Caco-2 (cell line): Measurements from ENCODE around the gene FGFRL1. TPM values are rescaled to one million over a fixed set of nuclear protein-coding genes. Genes with fewer than 3 reads are reported as not detected.
A peak's percentile ranks its signal among the peaks of the same experiment; 100 is the strongest.

ENCODE experiments used
- BruUV-seq: library from RNA; stranded (reverse); fragments of 400-500 nt; replicated peaks from 2 replicates; lab custom pipeline; 2021; lab: Mats Ljungman, UMichigan
- CTCF ChIA-PET: fragments of 300-600 bp; sonication (Branson Sonifier 250); formaldehyde crosslinking; loops from one replicate; lab custom pipeline; 2022; ENCODE audit warnings: antibody characterized with exemption; lab: Charles Lee
- POLR2A ChIA-PET: fragments of 300-600 bp; sonication (Branson Sonifier 250); formaldehyde crosslinking; loops from one replicate; lab custom pipeline; 2022; ENCODE audit warnings: antibody characterized with exemption; lab: Charles Lee
- DNase-seq, 2 experiments: peaks; one replicate each; pipeline versions ENCODE4 v3.0.0 to v3.0.0-alpha.2; 2020 to 2022
- H3K27me3 ChIP-seq: replicated peaks from 2 replicates; pipeline ENCODE4 v1.6.0; 2011; ENCODE audit warnings: low read length; ENCODE audit not compliant: control insufficient read depth, insufficient read depth
- H3K36me3 ChIP-seq: 2 replicates; pipeline ENCODE4 v1.5.1; 2011; ENCODE audit warnings: low read length; ENCODE audit not compliant: control insufficient read depth, insufficient read depth
- H3K4me1 ChIP-seq: fragments of 250-450 bp; sonication (Bioruptor Pico); 2 replicates; pipeline ENCODE4 v1.5.1; 2020; ENCODE audit warnings: mild to moderate bottlenecking
- H3K4me3 ChIP-seq: 2 replicates; pipeline ENCODE4 v1.5.1; 2011; ENCODE audit warnings: low read depth, mild to moderate bottlenecking, control low read depth, low read length
- H3K9me3 ChIP-seq: fragments of 250-450 bp; sonication (Bioruptor Pico); 2 replicates; pipeline ENCODE4 v1.5.1; 2020; ENCODE audit warnings: mild to moderate bottlenecking, moderate library complexity
- H3K27ac Mint-ChIP-seq: one replicate; pipeline ENCODE4 v1.8.0; 2022; ENCODE audit warnings: mixed read lengths; ENCODE audit not compliant: unreplicated experiment
- H3K27me3 Mint-ChIP-seq: one replicate; pipeline ENCODE4 v1.8.0; 2022; ENCODE audit warnings: mixed read lengths; ENCODE audit not compliant: insufficient read depth, unreplicated experiment
- H3K36me3 Mint-ChIP-seq: one replicate; pipeline ENCODE4 v1.8.0; 2022; ENCODE audit warnings: mild to moderate bottlenecking, mixed read lengths; ENCODE audit not compliant: insufficient read depth, unreplicated experiment
- H3K4me1 Mint-ChIP-seq: one replicate; pipeline ENCODE4 v1.8.0; 2022; ENCODE audit warnings: low read depth, mixed read lengths; ENCODE audit not compliant: unreplicated experiment
- H3K4me3 Mint-ChIP-seq: one replicate; pipeline ENCODE4 v1.8.0; 2022; ENCODE audit warnings: mild to moderate bottlenecking, moderate library complexity, mixed read lengths; ENCODE audit not compliant: unreplicated experiment
- H3K9me3 Mint-ChIP-seq: one replicate; pipeline ENCODE4 v1.8.0; 2022; ENCODE audit warnings: mixed read lengths; ENCODE audit not compliant: unreplicated experiment
- intact Hi-C: fragments of 100-400 bp; cut with micrococcal nuclease; formaldehyde crosslinking; loops from one replicate; pipeline ENCODE4 v1.10.0; 2022; ENCODE audit not compliant: unreplicated experiment
- total RNA-seq: library from RNA; stranded (reverse); gene quantifications from 2 replicates; pipeline ENCODE4 v1.2.3, GENCODE V29; 2022
- TF ChIP-seq, protein P1 (sequence below), 2 experiments: fragments of 200-600 bp in 1 of 2; IDR thresholded peaks; 1 replicate in 1 of 2; 2 replicates in 1 of 2; pipeline versions ENCODE4 v1.5.1 to v1.8.0; 2011 to 2022; ENCODE audit warnings: antibody characterized with exemption in 1 of 2, control low read depth in 1 of 2, inconsistent platforms in 1 of 2, low read depth in 1 of 2, low read length in 1 of 2, mild to moderate bottlenecking in 1 of 2, moderate library complexity in 1 of 2; ENCODE audit not compliant: insufficient read depth in 1 of 2, severe bottlenecking in 1 of 2, unreplicated experiment in 1 of 2

FGFRL1 gene
- total RNA-seq, 1 experiment from 2014 or later, result 26.0 TPM

DNA sequence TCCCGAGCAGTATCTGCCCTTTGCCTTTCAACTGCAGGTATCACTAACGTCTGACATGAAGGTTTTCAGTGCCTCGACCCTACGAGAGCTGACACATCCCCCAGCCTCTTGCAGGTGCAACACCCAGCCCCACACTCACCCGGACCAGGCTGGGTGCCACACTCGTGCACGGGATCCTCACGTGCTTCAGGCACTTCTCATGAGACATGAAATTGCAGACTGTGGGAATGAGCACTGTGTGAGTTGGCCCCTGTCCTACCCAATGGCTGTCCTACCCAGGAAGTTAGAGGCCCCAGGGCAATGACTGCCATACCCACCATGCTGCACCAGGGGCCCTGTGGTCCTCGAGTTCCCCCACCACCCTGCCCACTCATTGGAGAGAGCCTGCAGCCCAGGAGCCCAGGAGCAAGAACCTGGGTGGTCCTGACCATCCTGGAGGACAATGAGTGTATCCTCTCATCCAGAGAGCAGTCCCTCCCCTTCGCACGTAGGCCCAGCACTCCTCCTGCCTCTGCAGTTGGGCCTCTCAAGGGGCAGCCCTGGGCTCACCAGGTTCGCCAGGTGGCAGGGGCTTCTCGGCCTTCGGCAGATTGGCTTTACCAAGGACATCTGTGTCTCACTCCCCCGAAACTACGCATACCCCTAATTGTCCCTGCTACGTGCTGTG is 40.4 kb upstream of the FGFRL1 start:
- Mint-ChIP-seq H3K4me3 (no peak overlapping the region), H3K4me1 (no peaks in the 10 kb centered on the region), H3K36me3 (peaks cover 11% of the 10 kb centered on the region), H3K9me3 (no peaks in the 10 kb centered on the region), H3K27ac (no peak overlapping the region), H3K27me3 (no peaks in the 10 kb centered on the region)
- Histone ChIP-seq H3K4me1 (peaks cover 6% of the 10 kb centered on the region; the same call in 1 of the 2 replicates), H3K4me3 (no peak overlapping the region), H3K36me3 (no peaks in the 10 kb centered on the region), H3K9me3 (no peaks in the 10 kb centered on the region; the same call in 1 of the 2 replicates), H3K27me3 (no peaks in the 10 kb centered on the region)
- ChIA-PET CTCF (no interaction called here), POLR2A (no interaction called here)
- TF ChIP-seq, protein P1, sequence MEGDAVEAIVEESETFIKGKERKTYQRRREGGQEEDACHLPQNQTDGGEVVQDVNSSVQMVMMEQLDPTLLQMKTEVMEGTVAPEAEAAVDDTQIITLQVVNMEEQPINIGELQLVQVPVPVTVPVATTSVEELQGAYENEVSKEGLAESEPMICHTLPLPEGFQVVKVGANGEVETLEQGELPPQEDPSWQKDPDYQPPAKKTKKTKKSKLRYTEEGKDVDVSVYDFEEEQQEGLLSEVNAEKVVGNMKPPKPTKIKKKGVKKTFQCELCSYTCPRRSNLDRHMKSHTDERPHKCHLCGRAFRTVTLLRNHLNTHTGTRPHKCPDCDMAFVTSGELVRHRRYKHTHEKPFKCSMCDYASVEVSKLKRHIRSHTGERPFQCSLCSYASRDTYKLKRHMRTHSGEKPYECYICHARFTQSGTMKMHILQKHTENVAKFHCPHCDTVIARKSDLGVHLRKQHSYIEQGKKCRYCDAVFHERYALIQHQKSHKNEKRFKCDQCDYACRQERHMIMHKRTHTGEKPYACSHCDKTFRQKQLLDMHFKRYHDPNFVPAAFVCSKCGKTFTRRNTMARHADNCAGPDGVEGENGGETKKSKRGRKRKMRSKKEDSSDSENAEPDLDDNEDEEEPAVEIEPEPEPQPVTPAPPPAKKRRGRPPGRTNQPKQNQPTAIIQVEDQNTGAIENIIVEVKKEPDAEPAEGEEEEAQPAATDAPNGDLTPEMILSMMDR (IDR thresholded peaks at IDR 0.05; ENCODE audit: insufficient read depth in 1 of 2, low read depth in 1 of 2, low read length in 1 of 2, severe bottlenecking in 1 of 2, unreplicated experiment in 1 of 2), result no peak
- DNase-seq, result no peak
- BruUV-seq, result no TSS peak
- intact Hi-C loops, result loop anchor here (5.0 kb wide), 1 partner anchor 39 kb away; the partner anchor contains the start of genes GAK and TMEM175

DNA sequence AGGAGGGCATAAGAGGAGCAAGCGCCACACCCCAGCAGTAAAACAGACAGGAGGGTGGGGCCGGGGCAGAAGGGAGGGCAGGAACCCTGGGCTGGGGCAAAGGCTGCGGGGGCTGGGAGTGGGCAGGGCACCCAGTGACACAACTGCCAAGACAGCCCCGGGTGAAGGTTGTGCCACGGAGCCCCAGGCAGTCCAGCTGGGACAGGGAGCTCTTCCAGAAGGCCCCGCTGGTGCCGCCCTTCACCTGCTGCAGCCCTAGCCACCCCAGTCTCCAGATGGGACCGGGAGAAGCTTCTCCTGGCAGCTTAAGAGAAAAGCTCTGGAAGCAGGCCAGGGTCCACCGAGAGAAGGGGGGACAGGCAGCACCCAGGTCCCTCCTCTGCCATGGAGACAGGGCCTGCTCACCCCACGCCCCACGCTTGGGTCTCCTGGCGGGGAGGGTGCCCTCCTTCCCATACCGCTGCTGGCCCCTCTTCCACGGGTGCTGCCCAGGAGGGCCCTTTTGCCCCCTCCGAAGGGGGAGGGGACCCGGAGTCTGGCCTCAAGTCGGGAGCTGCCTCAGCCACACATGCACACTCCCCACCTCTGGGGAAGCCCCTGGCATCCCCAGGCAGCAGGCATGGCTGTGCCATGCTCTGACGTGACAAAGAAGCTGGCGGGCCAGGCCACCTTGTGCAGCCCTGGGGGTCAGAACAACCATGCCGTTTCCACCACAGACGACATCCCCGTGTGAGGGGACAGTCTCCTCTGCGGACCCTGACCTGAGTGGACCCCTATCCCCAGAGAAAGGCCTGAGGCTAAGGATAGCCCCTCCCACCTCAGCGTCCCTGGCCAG is 39.5 kb upstream of the FGFRL1 start:
- Histone ChIP-seq H3K9me3 (no peaks in the 10 kb centered on the region; the same call in 1 of the 2 replicates), H3K4me1 (peaks cover 6% of the 10 kb centered on the region; the same call in 1 of the 2 replicates), H3K4me3 (peak overlapping the region; percentile 70), H3K27me3 (no peaks in the 10 kb centered on the region), H3K36me3 (no peaks in the 10 kb centered on the region)
- intact Hi-C loops, result loop anchor here (2.0 to 5.0 kb wide), 2 partner anchors 15 to 40 kb away; partner anchors contain the start of genes GAK, IDUA and TMEM175
- DNase-seq, result no peak
- Mint-ChIP-seq H3K36me3 (peaks cover 11% of the 10 kb centered on the region), H3K4me3 (peak overlapping the region; percentile 64), H3K27ac (no peak overlapping the region), H3K9me3 (no peaks in the 10 kb centered on the region), H3K27me3 (no peaks in the 10 kb centered on the region), H3K4me1 (no peaks in the 10 kb centered on the region)
- TF ChIP-seq, protein P1 (IDR thresholded peaks at IDR 0.05; ENCODE audit: insufficient read depth in 1 of 2, low read depth in 1 of 2, low read length in 1 of 2, severe bottlenecking in 1 of 2, unreplicated experiment in 1 of 2), result no peak
- POLR2A ChIA-PET, result no interaction called here
- CTCF ChIA-PET, result no interaction called here
- BruUV-seq, result no TSS peak
